AG04449 (cell line): ENCODE results near the gene RBM24.
"Not testable (repeated sequence)": the region's sequence is repeated elsewhere in the genome, so short reads cannot be mapped to it uniquely, and the experiment has no call there.

Source experiments
- CTCF ChIA-PET: fragments of 350-600 bp; formaldehyde crosslinking; extraction: SDS; loops from one replicate; lab custom pipeline; 2021; ENCODE audit warnings: antibody characterized with exemption; lab: Yijun Ruan, JAX
- POLR2A ChIA-PET: fragments of 400-600, 350-600 bp; formaldehyde crosslinking; extraction: SDS; loops from one replicate; lab custom pipeline; 2020; ENCODE audit warnings: antibody characterized with exemption, inconsistent platforms; lab: Yijun Ruan, JAX
- DNase-seq: peaks from one replicate; pipeline ENCODE4 v3.0.0-alpha.2; 2010; ENCODE audit warnings: low read depth, low spot score
- H3K4me3 ChIP-seq: 2 replicates; pipeline ENCODE4 v1.5.1; 2011; ENCODE audit warnings: low read depth, mild to moderate bottlenecking, control low read depth, low read length
- CTCF ChIP-seq: IDR thresholded peaks from one replicate; pipeline ENCODE4 v1.5.1; 2011; ENCODE audit warnings: mild to moderate bottlenecking, moderate library complexity, low read length, control low read depth, inconsistent platforms; ENCODE audit not compliant: insufficient read depth; ENCODE audit errors: missing control alignments

RBM24 gene

GRCh38 chr6:17300637-17301036, 19.5 kb downstream of the RBM24 start:
- CTCF ChIA-PET, result no interaction called here
- no peak for TF ChIP-seq CTCF
- no peak for DNase-seq
- no peak overlapping the region for H3K4me3 ChIP-seq
- POLR2A ChIA-PET, result no interaction called here

GRCh38 chr6:17303444-17303843, 22.3 kb downstream of the RBM24 start:
- ChIA-PET POLR2A (no interaction called here), CTCF (no interaction called here)
- no peak for TF ChIP-seq CTCF
- H3K4me3 ChIP-seq, result no peak overlapping the region
- DNase-seq, result no peak

GRCh38 chr6:17305219-17306001, 24.2 kb downstream of the RBM24 start:
- TF ChIP-seq CTCF, result no peak
- ChIA-PET POLR2A (interaction anchor here (1.6 kb wide), 1 partner anchor 25 kb away, joined by 3 read pairs; no protein-coding TSS in a partner anchor), CTCF (interaction anchor here (1.9 kb wide), 1 partner anchor 282 kb away, joined by 4 read pairs; no protein-coding TSS in a partner anchor)
- H3K4me3 ChIP-seq, result no peak overlapping the region
- DNase-seq, result no peak

GRCh38 chr6:17311595-17312311, 30.6 kb downstream of the RBM24 start:
- no peak for TF ChIP-seq CTCF
- no peak overlapping the region for H3K4me3 ChIP-seq
- ChIA-PET CTCF (interaction anchor here (0.7 kb wide), 1 partner anchor 273 kb away, joined by 4 read pairs; no protein-coding TSS in a partner anchor), POLR2A (no interaction called here)
- DNase-seq, result no peak

GRCh38 chr6:17313238-17313637, 32.1 kb downstream of the RBM24 start:
- CTCF ChIA-PET, POLR2A ChIA-PET, H3K4me3 ChIP-seq, DNase-seq: not testable (repeated sequence)

- no peak for TF ChIP-seq CTCF
- no peak for DNase-seq
- CTCF ChIA-PET, result no interaction called here
- no peak overlapping the region for H3K4me3 ChIP-seq
- POLR2A ChIA-PET, result no interaction called here
Observed at GRCh38 chr6:17313971-17314370, 32.8 kb downstream of the RBM24 start.
